ENCODE measurements around the gene ACIN1. TPM values are rescaled to one million over a fixed set of nuclear protein-coding genes. Genes with fewer than 3 reads are reported as not detected.

ACIN1 gene
- total and polyA plus RNA-seq, 2 of the 13 experiments (the other 11 are each of a cell fraction or from before 2014, with no cell fraction given): 165 to 183 TPM

- TF ChIP-seq ZHX2 (IDR thresholded peaks at IDR 0.05; ENCODE audit: low read depth): no peak
- TF ChIP-seq ZHX2 (CRISPR knock-in tag; IDR thresholded peaks at IDR 0.05; ENCODE audit: borderline replicate concordance): no peak
- no peak for TF ChIP-seq ZNF615 (CRISPR knock-in tag; IDR thresholded peaks at IDR 0.05; ENCODE audit: borderline replicate concordance)
- no peak for TF ChIP-seq SRSF9 (IDR thresholded peaks at IDR 0.05; ENCODE audit: borderline replicate concordance, insufficient read depth, low read depth, low read length, poor library complexity, severe bottlenecking)
- no peak for TF ChIP-seq CC2D1A (CRISPR knock-in tag; IDR thresholded peaks at IDR 0.05)
- TF ChIP-seq PRPF4 (IDR thresholded peaks at IDR 0.05; ENCODE audit: low read depth, low read length, poor library complexity, severe bottlenecking): peak; percentile 92
- TF ChIP-seq ZNF580 (CRISPR knock-in tag; IDR thresholded peaks at IDR 0.05; ENCODE audit: borderline replicate concordance, low read depth): no peak
- no peak for TF ChIP-seq ZNF883 (CRISPR knock-in tag; IDR thresholded peaks at IDR 0.05; ENCODE audit: not compliant biosample characterization)
- no peak for TF ChIP-seq ZNF788 (CRISPR knock-in tag; IDR thresholded peaks at IDR 0.05; ENCODE audit: borderline replicate concordance)
- TF ChIP-seq AKNA (CRISPR knock-in tag; IDR thresholded peaks at IDR 0.05; ENCODE audit: borderline replicate concordance): no peak
- no peak for TF ChIP-seq ZNF652 (CRISPR knock-in tag; IDR thresholded peaks at IDR 0.05; ENCODE audit: borderline replicate concordance, low read depth)
- no peak for TF ChIP-seq HNF4A (CRISPR knock-in tag; IDR thresholded peaks at IDR 0.05)
- TF ChIP-seq RXRB (CRISPR knock-in tag; IDR thresholded peaks at IDR 0.05; ENCODE audit: borderline replicate concordance): no peak
- no peak for TF ChIP-seq DRAP1 (CRISPR knock-in tag; IDR thresholded peaks at IDR 0.05)
- no peak for TF ChIP-seq HES4 (CRISPR knock-in tag; IDR thresholded peaks at IDR 0.05; ENCODE audit: borderline replicate concordance)
- no peak for TF ChIP-seq ESRRA (CRISPR knock-in tag; IDR thresholded peaks at IDR 0.05; ENCODE audit: low read depth)
- no peak for TF ChIP-seq ZNF772 (CRISPR knock-in tag; IDR thresholded peaks at IDR 0.05)
These were observed 61.6 kb downstream of the ACIN1 start (continued) for GRCh38 chr14:23033251-23033727.

All from HepG2 (cell line).